ENCODE measurements around the gene OR5K3.
"Not testable (repeated sequence)": the region's sequence is repeated elsewhere in the genome, so short reads cannot be mapped to it uniquely, and the experiment has no call there.

Gene OR5K3

GRCh38 chr3:98390366-98390765 is at the start of gene OR5K3:
Gene OR5K3, plus strand, starts transcription at chr3:98390666. Its CDS starts 0 bp downstream, at chr3:98390666.
- DNase-seq, result no peak

- no peak for DNase-seq
These were observed 48.7 kb upstream of the OR5K3 start for GRCh38 chr3:98341758-98342157.

- DNase-seq, result peak; percentile 48
These were observed 46.6 kb upstream of the OR5K3 start for GRCh38 chr3:98343647-98344507.

GRCh38 chr3:98350082-98350481 is 40.4 kb upstream of the OR5K3 start:
- DNase-seq, result no peak

GRCh38 chr3:98353554-98353953 is 36.9 kb upstream of the OR5K3 start, which contains the start of gene OR5K4:
Gene OR5K4, plus strand, starts transcription at chr3:98353854. Its CDS starts 0 bp downstream, at chr3:98353854.
- no peak for DNase-seq

- no peak for DNase-seq
These were observed 31.2 kb upstream of the OR5K3 start for GRCh38 chr3:98359250-98359649.

GRCh38 chr3:98359993-98360675 is 30.3 kb upstream of the OR5K3 start:
- peak; percentile 6 for DNase-seq

GRCh38 chr3:98360681-98361080 is 29.8 kb upstream of the OR5K3 start:
- DNase-seq, result no peak

GRCh38 chr3:98361289-98361688 is 29.2 kb upstream of the OR5K3 start:
- DNase-seq, result no peak

GRCh38 chr3:98367464-98368246 is 22.8 kb upstream of the OR5K3 start:
- no peak for DNase-seq

GRCh38 chr3:98371186-98371585 is 19.3 kb upstream of the OR5K3 start:
- DNase-seq, result no peak

- DNase-seq, result no peak
These were observed 18.6 kb upstream of the OR5K3 start for GRCh38 chr3:98371853-98372252.

GRCh38 chr3:98372445-98372844 is 18.0 kb upstream of the OR5K3 start:
- no peak for DNase-seq

GRCh38 chr3:98376631-98377030 is 13.8 kb upstream of the OR5K3 start:
- DNase-seq, result no peak

- no peak for DNase-seq
These were observed 2.3 kb upstream of the OR5K3 start for GRCh38 chr3:98388147-98388546.

- no peak for DNase-seq
These were observed 4.6 kb downstream of the OR5K3 start for GRCh38 chr3:98395101-98395500.

GRCh38 chr3:98396482-98396881 is 6.0 kb downstream of the OR5K3 start:
- not testable (repeated sequence) for DNase-seq

- DNase-seq, result no peak
These were observed 8.0 kb downstream of the OR5K3 start for GRCh38 chr3:98398513-98398912.

- no peak for DNase-seq
These were observed 12.0 kb downstream of the OR5K3 start for GRCh38 chr3:98402507-98402906.

- DNase-seq, result no peak
These were observed 13.5 kb downstream of the OR5K3 start for GRCh38 chr3:98404010-98404409.

- DNase-seq, result no peak
These were observed 15.6 kb downstream of the OR5K3 start for GRCh38 chr3:98406034-98406433.

- DNase-seq, result no peak
These were observed 42.1 kb downstream of the OR5K3 start for GRCh38 chr3:98432575-98432974.

GRCh38 chr3:98433764-98434163 is 43.3 kb downstream of the OR5K3 start:
- no peak for DNase-seq
